Fibroblast of lung (primary cell): ENCODE results near the gene FCHO2.

Experiments
- CTCF ChIP-seq, 2 donors: IDR thresholded peaks in 1 of 2; conservative IDR thresholded peaks in 1 of 2; 1 replicate in 1 of 2; 2 replicates in 1 of 2; pipeline ENCODE4 v1.5.1; 2011 to 2012; ENCODE audit warnings: low read length in 2 of 2, control low read depth in 1 of 2, inconsistent platforms in 1 of 2, low read depth in 1 of 2, mild to moderate bottlenecking in 1 of 2
- EZH2 ChIP-seq: IDR thresholded peaks from 2 replicates; pipeline ENCODE4 v1.5.1; 2012; ENCODE audit warnings: low read length, control low read depth, mild to moderate bottlenecking; ENCODE audit errors: missing control alignments

- TF ChIP-seq CTCF (conservative IDR thresholded peaks at IDR 0.05 in 1 of 2, IDR thresholded peaks at IDR 0.05 in 1 of 2; ENCODE audit: low read depth in 1 of 2, low read length in 2 of 2) = no peak
- no peak for TF ChIP-seq EZH2
Measured at GRCh38 chr5:73018892-73019291, 63.1 kb downstream of the FCHO2 start.
